GM12801 (cell line): ENCODE data around the gene MTRF1.

Source experiments
- CTCF ChIP-seq: IDR thresholded peaks from one replicate; pipeline ENCODE4 v1.5.1; 2011; ENCODE audit warnings: control low read depth; ENCODE audit not compliant: insufficient read length; ENCODE audit errors: extremely low read depth

MTRF1 gene

GRCh38 chr13:41254902-41255301, 8.5 kb downstream of the MTRF1 start:
- no peak for TF ChIP-seq CTCF

GRCh38 chr13:41250993-41251392, 12.4 kb downstream of the MTRF1 start:
- no peak for TF ChIP-seq CTCF

GRCh38 chr13:41246969-41247680, 16.3 kb downstream of the MTRF1 start:
- TF ChIP-seq CTCF = no peak

GRCh38 chr13:41244556-41244955, 18.8 kb downstream of the MTRF1 start:
- no peak for TF ChIP-seq CTCF

- no peak for TF ChIP-seq CTCF
Measured at GRCh38 chr13:41241626-41242025, 21.8 kb downstream of the MTRF1 start.

GRCh38 chr13:41236369-41236768, 27.0 kb downstream of the MTRF1 start:
- TF ChIP-seq CTCF = no peak

GRCh38 chr13:41232578-41233480, 30.5 kb downstream of the MTRF1 start:
- no peak for TF ChIP-seq CTCF
